ENCODE data around the gene KRT36.

DNA sequence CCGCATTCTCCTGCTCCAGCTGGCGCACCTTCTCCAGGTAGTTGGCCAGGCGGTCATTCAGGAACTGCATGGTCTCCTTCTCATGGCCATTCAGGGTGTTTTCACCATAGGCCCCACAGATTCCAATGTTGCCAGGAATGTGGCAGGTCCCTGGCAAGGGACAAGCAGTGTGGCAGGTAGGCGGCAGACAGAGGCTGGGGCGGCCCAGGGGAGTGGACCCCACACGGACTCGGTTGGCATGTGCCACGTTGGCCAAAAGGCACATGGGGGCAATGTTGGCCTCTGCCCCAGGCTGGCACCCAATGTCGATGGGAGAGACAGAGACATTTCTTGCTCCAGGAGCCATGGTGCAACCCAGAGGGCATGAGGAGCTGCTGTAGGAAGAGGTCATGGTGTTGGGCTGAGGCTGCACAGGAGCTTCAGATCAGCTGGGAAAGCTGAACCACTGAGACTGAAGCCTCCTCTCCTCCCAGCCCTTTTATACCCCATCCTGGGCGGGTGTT, 49.1 kb downstream of the KRT36 start, which contains the start of gene KRT38:
- TF ChIP-seq POLR2A (IDR thresholded peaks at IDR 0.05; ENCODE audit: low read depth, low read length), result no peak
- no peak for TF ChIP-seq TAF1 (IDR thresholded peaks at IDR 0.05; ENCODE audit: low read depth, low read length)
- no peak for TF ChIP-seq SPI1 (IDR thresholded peaks at IDR 0.05; ENCODE audit: low read depth, low read length)
- TF ChIP-seq POLR2AphosphoS5 (IDR thresholded peaks at IDR 0.05; ENCODE audit: low read depth, low read length), result no peak

Data from GM12891 (cell line).